ENCODE data around the gene MUC4. TPM values are rescaled to one million over a fixed set of nuclear protein-coding genes. Genes with fewer than 3 reads are reported as not detected.

Gene MUC4
- total RNA-seq, 1 experiment from 2014 or later, result not detected

GRCh38 chr3:195761123-195761566, 50.6 kb downstream of the MUC4 start:
- Histone ChIP-seq H3K4me1 (ENCODE audit: low read length) (no peaks in the 10 kb centered on the region), H3K9ac (ENCODE audit: low read length) (no peak overlapping the region), H4K20me1 (ENCODE audit: insufficient read depth, low read depth, low read length) (no peaks in the 10 kb centered on the region), H3K4me2 (ENCODE audit: low read depth, low read length, poor library complexity, severe bottlenecking) (no peak overlapping the region), H3K9me2 (replicated peaks; ENCODE audit: insufficient read depth, low read length) (no peaks in the 10 kb centered on the region), H3K27me3 (ENCODE audit: low read length) (no peaks in the 10 kb centered on the region), H3K79me2 (ENCODE audit: low read length) (no peaks in the 10 kb centered on the region), H3K27ac (ENCODE audit: low read length) (no peak overlapping the region), H3K9me3 (ENCODE audit: low read length) (no peaks in the 10 kb centered on the region), H3K36me3 (ENCODE audit: insufficient read depth, low read length) (no peaks in the 10 kb centered on the region), H2AFZ (ENCODE audit: low read length) (no peak overlapping the region), H3K4me3 (ENCODE audit: low read length) (no peak overlapping the region)
- DNase-seq, result peak; percentile 33

DNA sequence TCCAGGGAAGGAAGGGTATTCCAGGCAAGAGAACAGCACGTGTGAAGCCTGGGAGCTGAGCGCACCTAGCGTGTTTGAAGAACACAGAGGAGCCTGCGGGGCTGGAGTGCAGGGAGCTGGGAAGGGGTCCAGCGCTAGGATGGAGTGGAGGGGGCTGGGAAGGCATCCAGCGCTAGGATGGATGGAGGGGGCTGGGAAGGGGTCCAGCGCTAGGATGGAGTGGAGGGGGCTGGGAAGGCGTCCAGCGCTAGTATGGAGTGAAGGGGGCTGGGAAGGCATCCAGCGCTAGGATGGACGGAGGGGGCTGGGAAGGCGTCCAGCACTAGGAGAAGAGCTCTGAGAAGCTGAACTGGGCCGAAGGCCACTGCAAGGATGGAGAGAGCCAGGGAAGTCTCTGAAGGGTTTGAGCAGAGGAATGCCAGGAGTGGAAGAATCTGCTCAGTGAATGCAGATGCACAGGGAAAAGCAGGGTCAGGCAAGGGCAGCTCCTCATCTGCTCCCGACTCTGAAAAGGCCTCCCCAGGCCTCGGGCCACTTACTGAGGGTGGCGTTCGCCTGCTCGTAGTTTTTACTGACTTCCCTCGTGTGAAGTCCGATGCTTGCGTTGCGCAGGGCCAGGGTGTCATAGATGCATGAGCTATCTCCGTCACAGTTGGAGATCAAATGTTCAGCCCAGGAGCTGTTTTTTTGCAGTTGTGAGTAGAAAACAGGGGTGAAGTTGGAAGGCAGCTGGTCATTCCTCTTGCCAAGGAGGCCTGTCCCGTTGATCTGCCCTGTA, 51.2 kb downstream of the MUC4 start:
- no peaks in the 10 kb centered on the region for H3K9me3 ChIP-seq (ENCODE audit: low read length)
- no peaks in the 10 kb centered on the region for H3K36me3 ChIP-seq (ENCODE audit: insufficient read depth, low read length)
- H3K9me2 ChIP-seq (replicated peaks; ENCODE audit: insufficient read depth, low read length), result no peaks in the 10 kb centered on the region
- H3K4me1 ChIP-seq (ENCODE audit: low read length), result no peaks in the 10 kb centered on the region
- H3K79me2 ChIP-seq (ENCODE audit: low read length), result no peaks in the 10 kb centered on the region
- H3K27ac ChIP-seq (ENCODE audit: low read length), result no peak overlapping the region
- peak; percentile 29 for DNase-seq
- H4K20me1 ChIP-seq (ENCODE audit: insufficient read depth, low read depth, low read length), result no peaks in the 10 kb centered on the region
- no peaks in the 10 kb centered on the region for H3K27me3 ChIP-seq (ENCODE audit: low read length)
- H3K4me3 ChIP-seq (ENCODE audit: low read length), result no peak overlapping the region
- no peak overlapping the region for H3K4me2 ChIP-seq (ENCODE audit: low read depth, low read length, poor library complexity, severe bottlenecking)
- no peak overlapping the region for H3K9ac ChIP-seq (ENCODE audit: low read length)
- no peak overlapping the region for H2AFZ ChIP-seq (ENCODE audit: low read length)

GRCh38 chr3:195758721-195759353, 52.9 kb downstream of the MUC4 start:
- H3K9me2 ChIP-seq (replicated peaks; ENCODE audit: insufficient read depth, low read length), result no peaks in the 10 kb centered on the region
- no peak overlapping the region for H3K4me3 ChIP-seq (ENCODE audit: low read length)
- H3K4me1 ChIP-seq (ENCODE audit: low read length), result no peaks in the 10 kb centered on the region
- no peaks in the 10 kb centered on the region for H3K27me3 ChIP-seq (ENCODE audit: low read length)
- no peak overlapping the region for H2AFZ ChIP-seq (ENCODE audit: low read length)
- H3K4me2 ChIP-seq (ENCODE audit: low read depth, low read length, poor library complexity, severe bottlenecking), result no peak overlapping the region
- no peaks in the 10 kb centered on the region for H3K36me3 ChIP-seq (ENCODE audit: insufficient read depth, low read length)
- no peak overlapping the region for H3K9ac ChIP-seq (ENCODE audit: low read length)
- no peaks in the 10 kb centered on the region for H3K9me3 ChIP-seq (ENCODE audit: low read length)
- no peaks in the 10 kb centered on the region for H3K79me2 ChIP-seq (ENCODE audit: low read length)
- DNase-seq, result no peak
- no peaks in the 10 kb centered on the region for H4K20me1 ChIP-seq (ENCODE audit: insufficient read depth, low read depth, low read length)
- H3K27ac ChIP-seq (ENCODE audit: low read length), result no peak overlapping the region

- Histone ChIP-seq H3K9me3 (ENCODE audit: low read length) (no peaks in the 10 kb centered on the region), H3K79me2 (ENCODE audit: low read length) (no peaks in the 10 kb centered on the region), H3K27ac (ENCODE audit: low read length) (no peak overlapping the region), H3K4me1 (ENCODE audit: low read length) (no peaks in the 10 kb centered on the region), H3K9ac (ENCODE audit: low read length) (no peak overlapping the region), H3K27me3 (ENCODE audit: low read length) (no peaks in the 10 kb centered on the region), H3K36me3 (ENCODE audit: insufficient read depth, low read length) (no peaks in the 10 kb centered on the region), H3K4me2 (ENCODE audit: low read depth, low read length, poor library complexity, severe bottlenecking) (no peak overlapping the region), H2AFZ (ENCODE audit: low read length) (no peak overlapping the region), H4K20me1 (ENCODE audit: insufficient read depth, low read depth, low read length) (no peaks in the 10 kb centered on the region), H3K4me3 (ENCODE audit: low read length) (no peak overlapping the region), H3K9me2 (replicated peaks; ENCODE audit: insufficient read depth, low read length) (no peaks in the 10 kb centered on the region)
- DNase-seq, result no peak
Observed at GRCh38 chr3:195757827-195758226, 53.9 kb downstream of the MUC4 start.

DNA sequence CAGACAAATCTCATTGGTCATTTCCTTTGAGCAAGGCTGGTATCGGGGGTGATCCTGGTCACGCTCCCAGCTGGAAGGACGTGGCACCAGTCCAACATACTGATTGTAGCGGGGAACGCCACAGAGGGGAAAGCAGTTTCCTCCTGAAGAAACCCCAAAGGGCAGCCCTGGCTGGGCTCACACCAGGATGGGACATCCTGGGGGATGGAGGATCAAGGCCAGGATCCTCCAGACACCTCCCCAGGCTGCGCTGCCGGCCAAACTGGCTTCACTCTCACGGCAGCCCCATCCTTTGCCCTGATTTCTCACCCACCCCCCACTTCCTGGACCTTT, 54.3 kb downstream of the MUC4 start:
- Histone ChIP-seq H3K4me3 (ENCODE audit: low read length) (no peak overlapping the region), H4K20me1 (ENCODE audit: insufficient read depth, low read depth, low read length) (no peaks in the 10 kb centered on the region), H3K27ac (ENCODE audit: low read length) (no peak overlapping the region), H3K4me2 (ENCODE audit: low read depth, low read length, poor library complexity, severe bottlenecking) (no peak overlapping the region), H3K36me3 (ENCODE audit: insufficient read depth, low read length) (no peaks in the 10 kb centered on the region), H3K9me3 (ENCODE audit: low read length) (no peaks in the 10 kb centered on the region), H3K4me1 (ENCODE audit: low read length) (no peaks in the 10 kb centered on the region), H2AFZ (ENCODE audit: low read length) (no peak overlapping the region), H3K79me2 (ENCODE audit: low read length) (no peaks in the 10 kb centered on the region), H3K27me3 (ENCODE audit: low read length) (no peaks in the 10 kb centered on the region), H3K9me2 (replicated peaks; ENCODE audit: insufficient read depth, low read length) (no peaks in the 10 kb centered on the region), H3K9ac (ENCODE audit: low read length) (no peak overlapping the region)
- DNase-seq, result no peak

DNA sequence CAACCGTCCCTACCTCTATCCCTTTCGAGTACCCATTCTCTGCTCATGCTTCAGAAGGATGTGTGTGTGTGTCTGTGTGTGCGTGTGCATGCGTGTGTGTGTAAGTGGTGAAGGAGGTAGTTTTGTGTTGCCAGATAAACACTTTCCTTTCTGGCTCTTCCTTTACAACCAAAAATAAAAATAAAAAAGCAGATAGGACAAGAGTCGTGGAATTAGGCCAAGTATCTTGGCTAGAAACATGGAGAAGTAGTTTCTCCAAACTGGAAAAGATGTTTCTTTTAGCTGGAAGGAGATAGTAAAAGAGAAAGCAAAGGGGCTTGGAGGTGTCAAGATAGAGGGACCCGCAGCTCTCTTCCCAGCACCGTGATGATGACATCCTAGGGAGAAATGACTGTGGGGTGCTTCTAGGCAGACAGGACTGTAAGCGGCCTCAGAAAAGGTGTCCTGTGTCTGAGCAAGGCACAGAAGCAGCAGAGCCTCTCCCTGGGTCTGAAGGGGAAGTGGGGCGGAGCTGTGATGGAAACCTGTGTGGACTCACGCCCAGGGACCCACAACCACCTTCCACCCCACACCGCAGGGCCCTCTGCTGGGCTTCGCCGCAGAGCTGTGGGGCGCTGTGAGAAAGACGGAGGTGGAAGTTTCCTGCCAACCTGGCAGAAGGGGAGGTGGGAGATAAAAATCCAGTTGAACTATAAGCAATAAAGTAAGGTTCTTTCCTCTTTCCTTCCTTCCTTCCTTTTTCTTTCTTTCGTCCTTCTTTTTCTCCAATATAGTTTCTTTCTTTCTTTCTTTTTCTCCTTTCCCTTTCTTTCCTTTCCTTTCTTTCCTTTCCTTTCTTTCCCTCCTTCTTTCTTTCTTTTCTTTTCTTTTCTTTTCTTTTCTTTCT, 55.7 kb downstream of the MUC4 start:
- Histone ChIP-seq H3K4me3 (ENCODE audit: low read length) (no peak overlapping the region), H3K36me3 (ENCODE audit: insufficient read depth, low read length) (no peaks in the 10 kb centered on the region), H4K20me1 (ENCODE audit: insufficient read depth, low read depth, low read length) (no peaks in the 10 kb centered on the region), H3K9me3 (ENCODE audit: low read length) (no peaks in the 10 kb centered on the region), H3K27me3 (ENCODE audit: low read length) (no peaks in the 10 kb centered on the region), H3K4me1 (ENCODE audit: low read length) (no peaks in the 10 kb centered on the region), H3K79me2 (ENCODE audit: low read length) (no peaks in the 10 kb centered on the region), H3K27ac (ENCODE audit: low read length) (no peak overlapping the region), H3K4me2 (ENCODE audit: low read depth, low read length, poor library complexity, severe bottlenecking) (no peak overlapping the region), H2AFZ (ENCODE audit: low read length) (no peak overlapping the region), H3K9ac (ENCODE audit: low read length) (no peak overlapping the region), H3K9me2 (replicated peaks; ENCODE audit: insufficient read depth, low read length) (no peaks in the 10 kb centered on the region)
- DNase-seq, result no peak

- H3K9me2 ChIP-seq (replicated peaks; ENCODE audit: insufficient read depth, low read length), result no peaks in the 10 kb centered on the region
- no peaks in the 10 kb centered on the region for H3K79me2 ChIP-seq (ENCODE audit: low read length)
- no peak overlapping the region for H3K4me3 ChIP-seq (ENCODE audit: low read length)
- H3K27me3 ChIP-seq (ENCODE audit: low read length), result no peaks in the 10 kb centered on the region
- no peaks in the 10 kb centered on the region for H3K9me3 ChIP-seq (ENCODE audit: low read length)
- no peaks in the 10 kb centered on the region for H3K36me3 ChIP-seq (ENCODE audit: insufficient read depth, low read length)
- H2AFZ ChIP-seq (ENCODE audit: low read length), result no peak overlapping the region
- H4K20me1 ChIP-seq (ENCODE audit: insufficient read depth, low read depth, low read length), result no peaks in the 10 kb centered on the region
- no peaks in the 10 kb centered on the region for H3K4me1 ChIP-seq (ENCODE audit: low read length)
- no peak overlapping the region for H3K9ac ChIP-seq (ENCODE audit: low read length)
- H3K4me2 ChIP-seq (ENCODE audit: low read depth, low read length, poor library complexity, severe bottlenecking), result no peak overlapping the region
- no peak for DNase-seq
- no peak overlapping the region for H3K27ac ChIP-seq (ENCODE audit: low read length)
Observed at GRCh38 chr3:195755391-195755790, 56.3 kb downstream of the MUC4 start.

GRCh38 chr3:195754906-195755305, 56.8 kb downstream of the MUC4 start:
- no peak overlapping the region for H3K4me2 ChIP-seq (ENCODE audit: low read depth, low read length, poor library complexity, severe bottlenecking)
- H3K4me1 ChIP-seq (ENCODE audit: low read length), result no peaks in the 10 kb centered on the region
- H3K9me3 ChIP-seq (ENCODE audit: low read length), result no peaks in the 10 kb centered on the region
- no peaks in the 10 kb centered on the region for H3K36me3 ChIP-seq (ENCODE audit: insufficient read depth, low read length)
- no peaks in the 10 kb centered on the region for H3K27me3 ChIP-seq (ENCODE audit: low read length)
- H3K9me2 ChIP-seq (replicated peaks; ENCODE audit: insufficient read depth, low read length), result no peaks in the 10 kb centered on the region
- no peaks in the 10 kb centered on the region for H4K20me1 ChIP-seq (ENCODE audit: insufficient read depth, low read depth, low read length)
- H3K9ac ChIP-seq (ENCODE audit: low read length), result no peak overlapping the region
- DNase-seq, result no peak
- no peak overlapping the region for H3K27ac ChIP-seq (ENCODE audit: low read length)
- no peak overlapping the region for H3K4me3 ChIP-seq (ENCODE audit: low read length)
- H3K79me2 ChIP-seq (ENCODE audit: low read length), result no peaks in the 10 kb centered on the region
- no peak overlapping the region for H2AFZ ChIP-seq (ENCODE audit: low read length)

Data from Karpas-422 (cell line).